Measurements from ENCODE around the gene GBX2. TPM values are rescaled to one million over a fixed set of nuclear protein-coding genes. Genes with fewer than 3 reads are reported as not detected.

Gene GBX2
- total RNA-seq, 2 donors from 2014 or later = 0.20 TPM; not detected in 1

DNA sequence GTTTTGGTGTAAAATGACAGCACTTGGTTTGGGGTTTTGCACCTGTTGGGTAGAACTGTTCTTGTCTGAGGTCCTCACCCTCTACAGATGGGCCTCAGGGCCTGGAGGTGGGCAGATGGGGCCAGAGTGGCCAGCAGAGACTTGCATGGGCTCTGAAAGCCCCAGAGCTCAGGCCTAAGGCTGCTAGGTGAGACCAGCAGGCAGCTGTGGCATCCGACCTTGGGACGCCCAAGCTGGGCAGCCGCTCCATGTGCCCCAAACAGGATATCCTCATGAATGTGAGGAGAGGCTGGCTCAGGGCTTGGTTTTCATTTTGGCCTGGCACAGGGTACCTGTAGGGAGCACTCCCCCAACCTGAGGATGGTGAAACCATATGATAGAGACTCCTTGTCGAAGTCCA is 38.3 kb downstream of the GBX2 start:
- no peaks in the 10 kb centered on the region for H3K4me1 ChIP-seq (ENCODE audit: control insufficient read depth, insufficient read depth, low read length)
- 94 to 95% methylated on average over 4 of the region's 4 CpGs for WGBS, 2 experiments (ENCODE audit: insufficient coverage in 1 of 2, insufficient read length in 1 of 2)
- no peaks in the 10 kb centered on the region for H3K36me3 ChIP-seq (ENCODE audit: control insufficient read depth, insufficient read depth, low read length)
- TF ChIP-seq, protein P1, sequence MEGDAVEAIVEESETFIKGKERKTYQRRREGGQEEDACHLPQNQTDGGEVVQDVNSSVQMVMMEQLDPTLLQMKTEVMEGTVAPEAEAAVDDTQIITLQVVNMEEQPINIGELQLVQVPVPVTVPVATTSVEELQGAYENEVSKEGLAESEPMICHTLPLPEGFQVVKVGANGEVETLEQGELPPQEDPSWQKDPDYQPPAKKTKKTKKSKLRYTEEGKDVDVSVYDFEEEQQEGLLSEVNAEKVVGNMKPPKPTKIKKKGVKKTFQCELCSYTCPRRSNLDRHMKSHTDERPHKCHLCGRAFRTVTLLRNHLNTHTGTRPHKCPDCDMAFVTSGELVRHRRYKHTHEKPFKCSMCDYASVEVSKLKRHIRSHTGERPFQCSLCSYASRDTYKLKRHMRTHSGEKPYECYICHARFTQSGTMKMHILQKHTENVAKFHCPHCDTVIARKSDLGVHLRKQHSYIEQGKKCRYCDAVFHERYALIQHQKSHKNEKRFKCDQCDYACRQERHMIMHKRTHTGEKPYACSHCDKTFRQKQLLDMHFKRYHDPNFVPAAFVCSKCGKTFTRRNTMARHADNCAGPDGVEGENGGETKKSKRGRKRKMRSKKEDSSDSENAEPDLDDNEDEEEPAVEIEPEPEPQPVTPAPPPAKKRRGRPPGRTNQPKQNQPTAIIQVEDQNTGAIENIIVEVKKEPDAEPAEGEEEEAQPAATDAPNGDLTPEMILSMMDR (conservative IDR thresholded peaks at IDR 0.05) = no peak
- no peak overlapping the region for H3K9ac ChIP-seq (ENCODE audit: extremely low read depth, low read length, poor library complexity, severe bottlenecking)
- H3K4me1 Mint-ChIP-seq = no peaks in the 10 kb centered on the region
- H3K27me3 ChIP-seq (ENCODE audit: control insufficient read depth, insufficient read depth, low read length, poor library complexity, severe bottlenecking) = no peaks in the 10 kb centered on the region
- H3K36me3 Mint-ChIP-seq (ENCODE audit: low read depth) = peaks cover 12% of the 10 kb centered on the region
- no peaks in the 10 kb centered on the region for H3K9me3 ChIP-seq (ENCODE audit: control insufficient read depth, low read length)
- H3K9me3 Mint-ChIP-seq = no peaks in the 10 kb centered on the region
- no peak overlapping the region for H3K27ac ChIP-seq (ENCODE audit: low read depth, low read length)
- H3K27ac Mint-ChIP-seq = no peak overlapping the region
- H3K4me3 Mint-ChIP-seq = no peak overlapping the region
- no peak overlapping the region for H3K4me3 ChIP-seq (ENCODE audit: low read length)
- H3K27me3 Mint-ChIP-seq (ENCODE audit: insufficient read depth) = peaks cover 37% of the 10 kb centered on the region
- DNase-seq = no peak

GRCh38 chr2:236128321-236128720 is 39.9 kb downstream of the GBX2 start:
- Mint-ChIP-seq H3K4me1 (no peaks in the 10 kb centered on the region), H3K4me3 (no peak overlapping the region), H3K27me3 (ENCODE audit: insufficient read depth) (peaks cover 49% of the 10 kb centered on the region), H3K36me3 (ENCODE audit: low read depth) (peaks cover 22% of the 10 kb centered on the region), H3K9me3 (no peaks in the 10 kb centered on the region), H3K27ac (no peak overlapping the region)
- no peak for DNase-seq
- Histone ChIP-seq H3K4me1 (ENCODE audit: control insufficient read depth, insufficient read depth, low read length) (no peaks in the 10 kb centered on the region), H3K9me3 (ENCODE audit: control insufficient read depth, low read length) (no peaks in the 10 kb centered on the region), H3K27me3 (ENCODE audit: control insufficient read depth, insufficient read depth, low read length, poor library complexity, severe bottlenecking) (peaks cover 9% of the 10 kb centered on the region), H3K36me3 (ENCODE audit: control insufficient read depth, insufficient read depth, low read length) (peaks cover 7% of the 10 kb centered on the region), H3K27ac (ENCODE audit: low read depth, low read length) (no peak overlapping the region), H3K4me3 (ENCODE audit: low read length) (no peak overlapping the region), H3K9ac (ENCODE audit: extremely low read depth, low read length, poor library complexity, severe bottlenecking) (no peak overlapping the region)
- WGBS, 2 experiments (ENCODE audit: insufficient coverage in 1 of 2, insufficient read length in 1 of 2) = 95 to 98% methylated on average over 8 to 17 of the region's 17 CpGs
- TF ChIP-seq, protein P1 (conservative IDR thresholded peaks at IDR 0.05) = no peak

DNA sequence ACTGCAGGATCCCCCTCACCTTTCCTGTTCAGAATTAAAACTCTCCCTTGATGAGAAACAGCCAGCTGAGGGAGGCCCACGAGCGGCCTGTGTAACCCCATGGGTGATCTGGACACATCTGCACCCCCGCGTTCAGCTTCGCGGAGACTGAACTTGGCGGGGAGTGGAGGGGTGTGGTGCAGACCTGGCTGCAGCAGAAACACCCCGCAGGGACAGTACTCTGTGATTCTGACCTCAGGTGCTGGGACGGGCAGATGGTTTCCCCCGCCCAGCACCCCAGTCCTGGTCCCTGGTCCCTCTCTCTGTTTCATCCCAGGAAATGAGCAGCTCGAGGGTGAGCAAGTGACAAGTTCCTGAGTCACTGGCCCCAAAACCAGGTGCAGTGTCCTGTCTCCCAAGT is 41.2 kb downstream of the GBX2 start:
- Histone ChIP-seq H3K4me1 (ENCODE audit: control insufficient read depth, insufficient read depth, low read length) (no peaks in the 10 kb centered on the region), H3K4me3 (ENCODE audit: low read length) (no peak overlapping the region), H3K27ac (ENCODE audit: low read depth, low read length) (no peak overlapping the region), H3K9ac (ENCODE audit: extremely low read depth, low read length, poor library complexity, severe bottlenecking) (no peak overlapping the region), H3K36me3 (ENCODE audit: control insufficient read depth, insufficient read depth, low read length) (peaks cover 7% of the 10 kb centered on the region), H3K9me3 (ENCODE audit: control insufficient read depth, low read length) (no peaks in the 10 kb centered on the region), H3K27me3 (ENCODE audit: control insufficient read depth, insufficient read depth, low read length, poor library complexity, severe bottlenecking) (peaks cover 22% of the 10 kb centered on the region)
- Mint-ChIP-seq H3K27ac (no peak overlapping the region), H3K36me3 (ENCODE audit: low read depth) (peaks cover 23% of the 10 kb centered on the region), H3K4me1 (no peaks in the 10 kb centered on the region), H3K9me3 (no peaks in the 10 kb centered on the region), H3K4me3 (no peak overlapping the region), H3K27me3 (ENCODE audit: insufficient read depth) (peaks cover 60% of the 10 kb centered on the region)
- TF ChIP-seq, protein P1 (conservative IDR thresholded peaks at IDR 0.05) = no peak
- no peak for DNase-seq
- 94 to 98% methylated on average over 8 to 11 of the region's 11 CpGs for WGBS, 2 experiments (ENCODE audit: insufficient coverage in 1 of 2, insufficient read length in 1 of 2)

Data from endodermal cell (in vitro differentiated cells).